ENCODE data around the gene WFIKKN1. TPM values are rescaled to one million over a fixed set of nuclear protein-coding genes. Genes with fewer than 3 reads are reported as not detected.

Gene WFIKKN1
- total RNA-seq, 2 experiments from 2014 or later: 0.25 TPM; not detected in 1

DNA sequence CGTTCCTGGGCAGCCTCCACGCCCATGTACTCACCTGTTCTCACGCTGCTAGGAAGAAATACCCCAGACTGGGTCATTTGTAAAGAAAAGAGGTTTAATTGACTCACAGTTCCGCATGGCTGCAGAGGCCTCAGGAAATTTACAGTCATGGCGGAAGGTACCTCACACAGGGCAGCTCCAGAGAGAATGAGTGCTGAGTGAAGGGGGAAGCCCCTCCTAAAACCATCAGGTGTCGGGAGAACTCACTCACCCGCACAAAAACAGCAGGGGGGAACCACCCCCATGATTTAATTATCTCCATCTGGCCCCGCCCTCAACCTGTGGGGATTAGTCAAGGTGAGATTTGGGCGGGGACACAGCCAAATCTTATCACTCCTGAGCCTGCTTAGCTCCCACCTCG is 22.8 kb upstream of the WFIKKN1 start:
- ATAC-seq (peak; percentile 90), DNase-seq (peak; percentile 77)
- intact Hi-C loops (cut with micrococcal nuclease): no loop called here
- H3K4me3 Mint-ChIP-seq: no peak overlapping the region
- H3K36me3 Mint-ChIP-seq (ENCODE audit: low read depth): peaks cover 3% of the 10 kb centered on the region
- TF ChIP-seq, protein P1, sequence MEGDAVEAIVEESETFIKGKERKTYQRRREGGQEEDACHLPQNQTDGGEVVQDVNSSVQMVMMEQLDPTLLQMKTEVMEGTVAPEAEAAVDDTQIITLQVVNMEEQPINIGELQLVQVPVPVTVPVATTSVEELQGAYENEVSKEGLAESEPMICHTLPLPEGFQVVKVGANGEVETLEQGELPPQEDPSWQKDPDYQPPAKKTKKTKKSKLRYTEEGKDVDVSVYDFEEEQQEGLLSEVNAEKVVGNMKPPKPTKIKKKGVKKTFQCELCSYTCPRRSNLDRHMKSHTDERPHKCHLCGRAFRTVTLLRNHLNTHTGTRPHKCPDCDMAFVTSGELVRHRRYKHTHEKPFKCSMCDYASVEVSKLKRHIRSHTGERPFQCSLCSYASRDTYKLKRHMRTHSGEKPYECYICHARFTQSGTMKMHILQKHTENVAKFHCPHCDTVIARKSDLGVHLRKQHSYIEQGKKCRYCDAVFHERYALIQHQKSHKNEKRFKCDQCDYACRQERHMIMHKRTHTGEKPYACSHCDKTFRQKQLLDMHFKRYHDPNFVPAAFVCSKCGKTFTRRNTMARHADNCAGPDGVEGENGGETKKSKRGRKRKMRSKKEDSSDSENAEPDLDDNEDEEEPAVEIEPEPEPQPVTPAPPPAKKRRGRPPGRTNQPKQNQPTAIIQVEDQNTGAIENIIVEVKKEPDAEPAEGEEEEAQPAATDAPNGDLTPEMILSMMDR (IDR thresholded peaks at IDR 0.05): no peak
- peak overlapping the region; percentile 25 for H3K27ac Mint-ChIP-seq
- no peaks in the 10 kb centered on the region for H3K9me3 Mint-ChIP-seq
- ChIA-PET CTCF (interaction anchor here (1.3 to 2.6 kb wide), 2 partner anchors 8 to 28 kb away, joined by 3 to 9 read pairs; partner anchors contain the start of gene METTL26), POLR2A (interaction anchor here (0.6 kb wide), 1 partner anchor 324 kb away, joined by 4 read pairs; no protein-coding TSS in a partner anchor)
- H3K27me3 Mint-ChIP-seq: no peaks in the 10 kb centered on the region
- peaks cover 16% of the 10 kb centered on the region for H3K4me1 Mint-ChIP-seq (ENCODE audit: low read depth)

DNA sequence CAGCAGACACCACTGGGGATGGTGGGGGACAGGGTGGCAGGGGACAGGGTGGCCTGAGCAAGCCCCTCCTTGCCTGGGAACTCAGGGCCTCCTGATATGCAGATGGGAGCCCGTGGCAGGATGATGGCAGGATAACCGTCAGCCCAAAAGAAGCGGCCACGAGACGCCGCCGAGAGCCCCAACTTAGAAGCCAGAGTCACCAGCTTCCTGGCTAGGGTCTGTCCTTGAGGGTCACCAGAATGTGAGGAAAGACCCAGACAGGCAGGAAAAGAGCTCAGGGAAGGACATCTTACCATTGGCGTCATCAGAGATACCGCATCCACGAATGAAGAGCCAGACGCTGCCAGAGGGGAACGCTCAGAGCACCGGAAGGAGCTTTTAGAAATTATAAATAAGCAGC is 21.5 kb upstream of the WFIKKN1 start:
- Mint-ChIP-seq H3K36me3 (ENCODE audit: low read depth) (peaks cover 3% of the 10 kb centered on the region), H3K4me3 (no peak overlapping the region), H3K4me1 (ENCODE audit: low read depth) (peaks cover 12% of the 10 kb centered on the region), H3K27ac (no peak overlapping the region), H3K9me3 (no peaks in the 10 kb centered on the region), H3K27me3 (no peaks in the 10 kb centered on the region)
- POLR2A ChIA-PET: interaction anchor here (0.8 kb wide), 1 partner anchor 23 kb away, joined by 3 read pairs; no protein-coding TSS in a partner anchor
- ATAC-seq (no peak), DNase-seq (no peak)
- TF ChIP-seq, protein P1 (IDR thresholded peaks at IDR 0.05): no peak
- CTCF ChIA-PET: interaction anchor here (1.3 to 2.6 kb wide), 5 partner anchors 9 to 30 kb away, joined by 3 to 9 read pairs (median 4); partner anchors contain the start of gene METTL26
- intact Hi-C loops (cut with micrococcal nuclease): no loop called here

DNA sequence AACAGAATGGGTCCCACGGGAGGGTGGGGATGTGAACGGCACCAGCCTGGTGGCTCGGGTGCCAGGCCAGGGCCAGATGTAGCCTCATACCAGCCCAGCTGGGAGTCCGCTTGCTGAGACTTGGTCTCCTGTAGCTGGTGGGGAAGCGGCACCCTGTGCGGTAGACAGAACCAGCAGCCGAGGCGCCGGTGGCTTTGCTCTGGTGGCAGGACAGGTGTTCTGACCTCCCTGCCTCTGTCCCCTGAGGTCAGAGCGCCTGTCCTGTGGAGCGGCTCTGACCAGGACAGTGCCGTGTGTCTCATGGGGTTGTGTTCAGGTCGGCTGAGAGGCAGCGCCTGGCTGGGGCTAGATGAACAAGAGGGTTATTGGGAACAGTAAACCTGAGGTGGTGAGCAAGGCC is 20.8 kb upstream of the WFIKKN1 start:
- H3K27me3 Mint-ChIP-seq: no peaks in the 10 kb centered on the region
- ChIA-PET CTCF (interaction anchor here (0.7 to 2.6 kb wide), 5 partner anchors 10 to 43 kb away, joined by 3 to 9 read pairs (median 4); partner anchors contain the start of gene NHLRC4), POLR2A (interaction anchor here (0.8 kb wide), 1 partner anchor 24 kb away, joined by 3 read pairs; no protein-coding TSS in a partner anchor)
- H3K36me3 Mint-ChIP-seq (ENCODE audit: low read depth): peaks cover 3% of the 10 kb centered on the region
- DNase-seq (no peak), ATAC-seq (no peak)
- no peak overlapping the region for H3K4me3 Mint-ChIP-seq
- no peak overlapping the region for H3K27ac Mint-ChIP-seq
- no peaks in the 10 kb centered on the region for H3K9me3 Mint-ChIP-seq
- TF ChIP-seq, protein P1 (IDR thresholded peaks at IDR 0.05): no peak
- peaks cover 12% of the 10 kb centered on the region for H3K4me1 Mint-ChIP-seq (ENCODE audit: low read depth)
- intact Hi-C loops (cut with micrococcal nuclease): no loop called here

DNA sequence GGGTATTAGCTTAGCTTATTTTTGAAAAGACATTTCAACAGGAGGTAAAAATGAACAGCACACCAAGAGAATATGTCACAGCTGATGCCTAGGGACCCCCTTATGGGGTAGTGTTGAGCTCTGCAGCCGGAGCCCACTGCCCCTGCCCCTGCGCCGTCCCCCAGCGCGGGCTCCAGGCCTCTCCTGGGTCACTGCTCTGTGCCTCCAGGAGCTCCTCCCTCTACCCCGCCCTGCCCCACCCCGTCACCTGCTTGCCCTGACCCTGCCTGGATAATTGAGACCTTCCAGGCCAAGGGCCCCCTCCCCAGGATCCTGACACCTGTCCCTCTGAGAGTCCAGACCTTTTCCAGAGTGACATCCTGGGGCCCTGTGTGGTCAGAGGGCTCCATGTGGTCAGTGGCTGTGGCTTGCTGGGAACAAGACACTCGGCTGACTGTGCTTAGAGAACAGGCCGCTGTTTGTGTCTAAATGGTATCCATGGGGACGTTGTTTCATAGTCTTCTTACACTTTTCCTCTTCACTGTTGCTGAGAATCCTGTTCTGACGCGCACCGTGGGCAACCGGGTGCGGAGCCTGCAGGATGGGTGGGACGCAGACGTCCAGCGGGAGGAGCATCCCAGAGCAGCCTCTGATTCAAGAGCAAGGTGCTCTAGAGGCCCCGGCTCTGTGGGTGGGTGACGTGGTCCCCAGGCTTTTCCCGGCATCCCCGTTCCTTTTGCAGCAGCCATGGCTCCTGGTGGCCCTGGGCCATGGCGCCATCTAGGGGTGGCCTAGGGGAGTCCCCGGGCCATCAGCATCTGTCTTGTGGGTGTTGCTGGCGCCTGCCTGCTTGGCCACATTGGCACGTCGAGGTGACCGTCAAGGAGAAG is 20.0 kb upstream of the WFIKKN1 start:
- H3K9me3 Mint-ChIP-seq: no peaks in the 10 kb centered on the region
- TF ChIP-seq, protein P1 (IDR thresholded peaks at IDR 0.05): peak; percentile 83
- DNase-seq (peak; percentile 73), ATAC-seq (peak; percentile 75)
- H3K36me3 Mint-ChIP-seq (ENCODE audit: low read depth): no peaks in the 10 kb centered on the region
- POLR2A ChIA-PET: interaction anchor here (0.6 kb wide), 1 partner anchor 29 kb away, joined by 3 read pairs; no protein-coding TSS in a partner anchor
- no peak overlapping the region for H3K27ac Mint-ChIP-seq
- H3K27me3 Mint-ChIP-seq: no peaks in the 10 kb centered on the region
- intact Hi-C loops (cut with micrococcal nuclease): no loop called here
- peaks cover 12% of the 10 kb centered on the region for H3K4me1 Mint-ChIP-seq (ENCODE audit: low read depth)
- CTCF ChIA-PET: interaction anchor here (0.7 to 2.6 kb wide), 5 partner anchors 9 to 44 kb away, joined by 3 to 9 read pairs (median 4); partner anchors contain the start of gene NHLRC4
- H3K4me3 Mint-ChIP-seq: no peak overlapping the region

DNA sequence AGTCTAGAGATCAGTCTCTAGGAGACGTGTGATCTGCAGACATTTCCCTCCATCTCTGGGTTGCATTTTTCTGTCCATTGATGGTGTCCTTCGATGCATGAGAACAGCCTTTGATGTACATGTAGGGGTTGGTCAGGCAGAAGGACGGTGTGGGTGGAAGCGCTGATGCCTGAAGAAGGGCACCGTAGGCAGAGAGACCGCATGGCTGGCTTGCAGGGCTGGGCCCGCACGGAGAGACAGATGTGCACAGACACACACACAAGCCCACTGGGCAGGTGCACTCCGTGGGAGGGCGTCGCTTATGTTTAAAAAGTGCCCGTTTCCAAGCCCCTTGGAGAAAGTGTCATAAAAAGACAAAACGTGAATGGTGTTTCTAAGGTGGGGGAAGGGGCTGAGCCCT is 15.7 kb upstream of the WFIKKN1 start:
- Mint-ChIP-seq H3K9me3 (no peaks in the 10 kb centered on the region), H3K27me3 (no peaks in the 10 kb centered on the region), H3K4me1 (ENCODE audit: low read depth) (peaks cover 5% of the 10 kb centered on the region), H3K27ac (no peak overlapping the region), H3K4me3 (no peak overlapping the region), H3K36me3 (ENCODE audit: low read depth) (no peaks in the 10 kb centered on the region)
- CTCF ChIA-PET: no interaction called here
- intact Hi-C loops (cut with micrococcal nuclease): no loop called here
- POLR2A ChIA-PET: no interaction called here
- DNase-seq (no peak), ATAC-seq (no peak)
- TF ChIP-seq, protein P1 (IDR thresholded peaks at IDR 0.05): no peak
